ENCODE results near the gene CNOT1.
"Not testable (repeated sequence)": the region's sequence is repeated elsewhere in the genome, so short reads cannot be mapped to it uniquely, and the experiment has no call there.

The CNOT1 gene

DNA sequence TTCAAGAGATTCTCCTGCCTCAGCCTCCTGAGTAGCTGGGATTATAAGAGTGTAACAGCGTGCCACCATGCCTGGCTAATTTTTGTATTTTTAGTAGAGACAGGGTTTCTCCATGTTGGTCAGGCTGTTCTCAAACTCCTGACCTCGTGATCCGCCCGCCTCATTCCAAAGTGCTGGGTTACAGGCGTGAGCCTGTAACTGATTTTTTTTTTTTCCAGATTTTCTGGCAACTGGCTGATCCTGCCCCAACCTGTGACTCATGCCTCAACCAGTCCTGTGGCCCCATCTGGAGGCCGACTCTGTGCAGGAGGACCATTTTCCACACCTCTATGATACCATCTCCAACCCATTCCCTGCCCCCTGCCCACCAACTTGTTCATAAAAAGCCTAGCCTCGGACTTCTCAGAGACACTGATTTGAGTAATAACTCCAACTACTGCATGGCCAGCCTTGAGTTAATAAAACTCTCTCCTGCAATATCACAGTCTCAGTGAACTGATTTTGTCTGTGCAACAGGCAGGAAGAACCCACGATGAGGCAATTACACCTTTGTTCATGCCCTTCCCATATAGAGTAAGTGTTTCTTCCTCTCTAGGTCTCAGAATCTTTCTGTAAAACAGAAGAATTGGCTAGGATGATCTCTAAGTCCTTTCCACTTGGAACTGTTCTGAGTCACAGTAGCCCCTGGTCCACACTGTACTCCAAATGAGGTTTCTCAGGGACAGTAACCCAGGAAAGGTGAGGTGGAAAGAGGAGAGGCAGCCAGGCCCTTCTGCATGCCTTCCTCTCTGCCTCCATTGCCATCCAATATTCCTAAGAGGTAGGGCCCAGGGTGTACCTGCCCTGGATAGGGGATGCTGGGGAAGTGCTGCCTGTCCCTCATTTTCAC lies 8.8 kb upstream of the CNOT1 start:
- no peak for DNase-seq (ENCODE audit: low read depth in 3 of 3, low spot score in 1 of 3)

DNA sequence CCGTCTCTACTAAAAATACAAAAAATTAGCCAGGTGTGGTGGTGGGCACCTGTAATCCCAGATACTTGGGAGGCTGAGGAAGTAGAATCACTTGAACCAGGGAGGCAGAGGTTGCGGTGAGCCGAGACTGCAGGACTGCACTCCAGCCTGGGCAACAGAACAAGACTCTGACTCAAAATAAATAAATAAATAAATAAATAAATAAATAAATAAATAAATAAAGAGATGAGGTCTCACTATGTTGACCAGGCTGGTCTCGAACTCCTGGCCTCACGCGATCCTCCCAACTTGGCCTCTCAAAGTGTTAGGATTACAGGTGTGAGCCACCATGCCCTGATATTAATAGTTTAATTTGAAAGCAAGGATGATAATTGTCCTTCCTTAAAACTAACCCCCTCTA lies 7.4 kb upstream of the CNOT1 start:
- not testable (repeated sequence) for DNase-seq (ENCODE audit: low read depth in 3 of 3, low spot score in 1 of 3)

- no peak for DNase-seq (ENCODE audit: low read depth in 3 of 3, low spot score in 1 of 3)
These were observed 6.8 kb upstream of the CNOT1 start for GRCh38 chr16:58636466-58636865.

DNA sequence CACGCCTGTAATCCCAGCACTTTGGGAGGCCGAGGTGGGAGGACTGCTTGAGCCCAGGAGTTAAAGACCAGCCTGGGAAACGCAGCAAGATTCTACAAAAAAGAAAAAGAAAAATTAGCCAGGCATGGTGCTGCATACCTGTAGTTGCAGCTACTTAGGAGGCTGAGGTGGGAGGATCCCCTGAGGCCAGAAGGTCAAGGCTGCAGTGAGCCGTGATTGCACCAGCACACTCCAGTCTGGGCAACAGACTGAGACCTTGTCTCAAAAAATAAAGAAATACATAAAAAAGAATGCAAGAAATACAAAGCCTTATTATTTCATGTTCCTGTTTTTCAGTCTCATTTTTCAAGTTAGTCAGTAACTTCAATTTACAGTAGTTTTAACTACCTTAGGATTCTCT lies 5.9 kb upstream of the CNOT1 start:
- DNase-seq (ENCODE audit: low read depth in 3 of 3, low spot score in 1 of 3), result no peak

- no peak for DNase-seq (ENCODE audit: low read depth in 3 of 3, low spot score in 1 of 3)
These were observed 4.7 kb upstream of the CNOT1 start for GRCh38 chr16:58634265-58634802.

DNA sequence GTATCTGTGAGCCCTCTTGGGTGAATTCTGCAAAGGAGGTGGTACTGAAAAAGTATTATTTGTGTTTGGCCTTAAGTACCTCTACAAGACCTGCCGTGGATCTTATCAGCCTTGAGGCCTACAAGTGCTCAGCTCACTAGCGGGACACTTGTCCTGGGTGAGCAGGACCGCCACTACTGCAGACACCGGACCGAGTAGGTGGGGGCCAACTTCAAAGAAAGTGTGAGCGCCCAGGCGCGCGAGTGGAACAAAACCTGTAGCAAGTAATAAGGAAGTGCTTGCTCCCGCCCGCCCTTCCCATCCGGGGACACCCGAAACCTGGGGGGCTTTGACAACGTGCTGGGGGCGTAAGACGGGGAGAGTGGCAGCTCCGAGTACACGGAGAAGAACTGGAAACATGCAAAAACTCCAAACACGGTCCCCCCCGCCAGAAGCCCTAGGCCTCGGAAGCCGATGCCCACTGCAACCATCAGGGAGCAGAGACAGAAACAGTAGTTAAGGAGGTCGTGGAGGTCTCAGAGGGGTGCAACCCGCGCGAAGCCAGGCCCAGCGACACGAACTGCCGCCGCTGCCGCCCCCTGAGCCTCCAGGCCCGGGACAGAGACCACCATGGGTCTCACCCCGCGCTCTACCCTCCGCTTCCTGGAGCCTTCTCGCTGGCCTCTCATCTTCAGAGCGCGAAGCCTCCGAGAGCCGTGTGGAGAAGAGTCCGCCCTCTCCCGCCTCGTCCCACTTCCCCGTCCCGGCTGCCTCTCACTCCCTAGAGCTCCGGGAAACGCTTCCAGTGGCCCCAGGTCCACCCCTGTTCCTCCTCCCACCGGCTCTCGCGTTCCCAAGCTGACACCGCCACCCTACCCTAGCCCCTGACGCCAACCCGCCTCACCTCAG lies 537 bp downstream of the CNOT1 start:
- peak in 1 of 3 donors; percentile 23 for DNase-seq (ENCODE audit: low read depth in 3 of 3, low spot score in 1 of 3)

GRCh38 chr16:58624209-58624608 lies 5.4 kb downstream of the CNOT1 start:
- DNase-seq (ENCODE audit: low read depth in 3 of 3, low spot score in 1 of 3), result no peak

DNA sequence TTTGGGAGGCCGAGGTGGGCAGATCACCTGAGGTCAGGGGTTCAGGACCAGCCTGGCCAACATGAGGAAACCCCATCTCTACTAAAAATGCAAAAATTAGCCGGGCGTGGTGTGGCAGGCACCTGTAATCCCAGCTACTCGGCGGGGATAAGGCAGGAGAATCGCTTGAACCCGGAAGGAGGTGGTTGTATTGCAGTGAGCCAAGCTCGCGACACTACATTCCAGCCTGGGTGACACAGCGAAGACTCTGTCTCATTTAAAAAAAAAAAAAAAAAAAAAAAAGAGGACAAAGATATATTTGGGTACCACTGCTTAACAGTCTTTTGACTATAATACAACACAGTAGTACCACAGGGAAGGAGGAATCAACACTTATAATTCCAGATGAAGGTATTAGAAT lies 9.2 kb downstream of the CNOT1 start:
- no peak for DNase-seq (ENCODE audit: low read depth in 3 of 3, low spot score in 1 of 3)

- no peak for DNase-seq (ENCODE audit: low read depth in 3 of 3, low spot score in 1 of 3)
These were observed 14.3 kb downstream of the CNOT1 start for GRCh38 chr16:58615280-58615679.

DNA sequence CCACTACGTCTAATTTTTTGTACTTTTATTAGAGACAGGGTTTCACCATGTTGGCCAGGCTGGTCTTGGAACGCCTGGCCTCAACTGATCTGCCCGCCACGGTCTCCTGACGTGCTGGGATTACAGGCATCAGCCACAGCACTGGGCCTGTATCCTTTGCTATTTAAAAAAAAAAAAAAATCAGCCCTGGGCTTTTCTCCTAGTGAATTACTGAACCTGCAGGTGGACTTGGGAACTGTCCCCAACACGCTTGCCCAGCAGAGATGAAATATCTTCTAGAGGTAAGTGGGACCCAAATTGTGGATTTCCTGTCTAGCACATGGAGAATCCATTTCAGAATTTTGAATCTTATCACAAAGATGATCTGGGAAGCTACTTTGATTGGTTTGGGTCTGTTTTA lies 14.8 kb downstream of the CNOT1 start:
- no peak for DNase-seq (ENCODE audit: low read depth in 3 of 3, low spot score in 1 of 3)

DNA sequence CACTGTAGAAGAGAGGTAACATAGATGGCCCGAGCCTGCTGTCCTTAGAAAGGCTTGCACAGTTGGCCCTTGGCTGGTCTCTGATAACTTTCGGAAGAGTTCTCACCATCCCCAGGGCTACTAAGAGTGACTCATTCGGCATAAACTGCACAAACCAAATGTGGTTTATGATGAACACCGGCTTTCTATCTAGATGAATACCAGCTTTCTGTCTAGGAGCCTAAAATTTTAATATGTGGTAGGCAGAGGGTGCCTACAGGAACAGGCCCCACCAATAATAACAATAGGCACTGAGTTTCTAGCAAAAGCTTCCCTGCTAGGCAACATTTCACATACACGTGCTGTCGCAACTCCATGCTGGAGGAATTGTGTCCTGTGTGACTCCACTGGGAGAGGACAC lies 15.4 kb downstream of the CNOT1 start:
- DNase-seq (ENCODE audit: low read depth in 3 of 3, low spot score in 1 of 3), result no peak

- not testable (repeated sequence) for DNase-seq (ENCODE audit: low read depth in 3 of 3, low spot score in 1 of 3)
These were observed 16.7 kb downstream of the CNOT1 start for GRCh38 chr16:58612965-58613364.

DNA sequence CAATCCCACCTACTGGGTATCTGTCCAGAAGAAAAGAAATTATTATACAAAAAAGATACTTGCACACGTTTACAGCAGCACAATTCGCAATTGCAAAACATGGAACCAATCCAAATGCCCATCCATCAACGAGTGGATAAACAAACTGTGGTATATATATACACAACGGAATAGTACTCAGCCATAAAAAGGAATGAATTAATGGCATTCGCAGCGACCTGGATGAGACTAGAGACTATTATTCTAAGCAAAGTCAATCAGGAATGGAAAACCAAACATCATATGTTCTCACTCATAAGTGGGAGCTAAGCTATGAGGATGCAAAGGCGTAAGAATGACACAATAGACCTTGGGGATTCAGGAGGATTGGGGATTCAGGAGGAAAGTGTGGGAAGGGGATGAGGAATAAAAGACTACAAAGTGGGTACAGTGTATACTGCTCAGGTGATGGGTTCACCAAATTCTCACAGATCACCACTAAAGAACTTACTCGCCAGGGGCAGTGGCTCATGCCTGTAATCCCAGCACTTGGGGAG lies 21.0 kb downstream of the CNOT1 start:
- DNase-seq (ENCODE audit: low read depth in 3 of 3, low spot score in 1 of 3), result no peak

- no peak for DNase-seq (ENCODE audit: low read depth in 3 of 3, low spot score in 1 of 3)
These were observed 24.1 kb downstream of the CNOT1 start for GRCh38 chr16:58605562-58605961.

- DNase-seq (ENCODE audit: low read depth in 3 of 3, low spot score in 1 of 3), result no peak
These were observed 38.5 kb downstream of the CNOT1 start for GRCh38 chr16:58591083-58591482.

GRCh38 chr16:58589326-58589905 lies 40.2 kb downstream of the CNOT1 start:
- DNase-seq (ENCODE audit: low read depth in 3 of 3, low spot score in 1 of 3), result no peak

DNA sequence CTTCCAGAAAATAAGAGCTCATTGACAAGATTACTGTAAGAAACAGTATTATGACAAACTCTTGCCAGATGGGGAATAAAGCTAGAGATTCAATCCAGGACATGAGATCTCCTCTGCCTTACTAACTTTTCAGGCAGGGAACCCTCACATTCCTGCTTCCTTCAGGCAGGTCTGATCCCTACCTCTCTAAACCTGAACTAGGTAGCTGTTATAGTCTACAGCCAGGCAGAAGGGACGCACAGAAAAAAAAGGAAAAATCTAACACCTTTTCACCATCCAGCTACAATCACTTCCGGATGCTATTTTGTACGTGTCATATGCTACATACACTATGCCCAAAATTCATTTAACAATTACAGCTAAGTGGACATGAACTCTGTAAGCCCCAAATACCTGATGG lies 41.2 kb downstream of the CNOT1 start:
- DNase-seq (ENCODE audit: low read depth in 3 of 3, low spot score in 1 of 3), result no peak

DNA sequence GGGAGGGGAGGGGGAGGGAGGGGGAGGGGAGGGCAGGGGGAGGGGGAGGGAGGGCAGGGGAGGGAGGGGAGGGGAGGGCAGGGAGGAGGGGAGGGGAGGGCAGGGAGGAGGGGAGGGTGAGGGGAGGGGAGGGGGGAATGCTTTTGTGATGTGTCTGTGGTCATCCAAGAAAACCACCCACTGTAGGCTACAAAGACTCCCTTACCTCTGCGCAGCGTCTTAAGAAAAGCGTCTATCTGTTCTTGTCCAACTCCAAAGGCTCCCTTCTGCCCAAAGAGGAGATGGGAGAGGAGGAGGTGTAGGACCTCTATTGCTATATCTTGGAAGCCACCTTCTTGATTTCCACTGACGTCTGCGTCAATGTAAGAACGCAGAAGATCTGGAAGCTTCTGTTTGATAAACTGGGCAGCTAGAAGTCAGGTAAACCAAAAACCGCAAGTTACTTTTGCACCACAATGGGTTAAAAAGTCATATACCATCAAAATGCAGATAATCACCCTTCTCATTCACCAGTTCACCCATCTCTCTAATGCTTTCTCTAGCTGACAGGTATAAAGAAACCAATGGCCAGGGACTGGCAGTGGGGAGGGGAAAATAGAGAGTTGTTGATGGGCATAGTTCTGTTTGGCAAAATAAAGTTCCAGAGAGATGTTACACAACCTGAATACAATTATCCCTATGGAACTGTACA lies 43.1 kb downstream of the CNOT1 start:
- no peak for DNase-seq (ENCODE audit: low read depth in 3 of 3, low spot score in 1 of 3)

GRCh38 chr16:58584831-58585505 lies 44.7 kb downstream of the CNOT1 start:
- DNase-seq (ENCODE audit: low read depth in 3 of 3, low spot score in 1 of 3), result no peak
